Measurements from ENCODE around the gene APOC3.

APOC3 gene

DNA sequence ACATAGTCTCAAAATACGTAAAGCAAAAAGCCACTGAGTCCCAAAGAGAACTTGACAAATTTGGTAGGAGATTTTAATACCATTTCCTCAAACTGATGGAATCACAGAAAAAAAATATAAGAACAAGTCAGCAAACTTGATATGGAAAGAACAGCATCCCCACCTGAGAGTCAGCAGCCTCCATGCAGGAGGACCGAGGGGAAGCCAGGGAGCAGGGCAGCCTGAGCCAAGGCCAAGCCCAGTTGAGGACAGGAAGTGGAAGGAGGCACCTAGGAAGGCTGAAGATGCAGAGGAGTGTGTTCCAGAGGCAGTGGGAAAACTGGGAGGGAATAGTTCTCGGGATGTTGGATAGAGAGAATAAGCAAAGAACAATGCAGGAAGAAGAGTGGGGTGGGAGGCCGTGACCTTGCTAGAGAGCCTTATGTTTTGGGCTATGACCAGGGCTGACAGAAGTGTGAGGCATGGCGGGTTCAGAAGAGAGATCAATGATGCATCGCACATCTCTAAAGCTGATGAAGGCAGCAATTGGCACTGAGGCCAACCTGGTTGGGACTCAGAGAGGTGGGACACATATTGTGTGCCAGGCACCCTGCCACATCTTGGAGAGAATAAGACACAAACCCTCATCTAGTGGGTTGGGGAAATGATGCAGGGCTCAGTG, 22.0 kb upstream of the APOC3 start:
- DNase-seq (ENCODE audit: low spot score): no peak

DNA sequence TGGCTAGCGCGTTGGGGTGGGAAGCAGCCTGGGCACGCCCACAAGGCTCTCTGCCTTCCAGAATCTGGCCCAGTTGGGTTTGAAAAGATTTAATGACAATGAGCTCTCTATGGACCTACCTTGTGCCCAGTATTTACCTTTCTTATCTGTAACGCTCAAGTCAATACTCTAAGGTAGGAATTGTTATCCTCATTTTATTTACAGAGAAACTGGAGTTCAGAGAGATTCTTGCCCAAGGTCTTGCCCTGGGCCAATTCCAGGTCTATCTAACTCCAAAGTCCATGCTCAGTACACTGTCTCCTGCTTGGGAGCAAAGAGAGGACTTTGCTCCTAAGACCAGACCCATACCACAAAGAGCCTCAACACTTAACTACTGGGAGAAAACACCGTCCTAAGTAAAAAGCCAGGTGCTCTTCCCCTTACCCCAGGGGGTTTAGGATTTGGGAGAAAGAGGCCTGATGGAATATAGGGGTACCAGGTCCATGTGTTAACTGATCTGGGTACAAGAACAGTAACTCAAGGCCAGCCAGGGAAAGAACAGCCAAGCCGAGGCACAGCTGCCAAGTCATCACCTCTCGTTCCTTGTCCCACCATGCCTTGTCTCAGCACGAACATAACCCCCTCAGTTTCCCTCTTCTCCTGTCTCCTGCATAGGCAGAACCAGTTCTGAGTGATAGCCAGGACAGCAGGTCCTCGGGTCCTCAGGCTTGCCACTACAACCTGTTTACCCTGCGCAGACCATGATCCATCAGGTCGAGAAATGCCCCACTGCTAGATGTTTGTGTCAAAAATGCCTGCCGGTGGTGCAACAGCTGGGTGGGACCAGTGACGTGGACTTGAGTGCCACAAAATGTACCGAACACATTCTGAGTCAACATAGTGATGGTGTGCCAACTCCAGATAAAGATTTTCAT, 21.2 kb upstream of the APOC3 start:
- DNase-seq (ENCODE audit: low spot score): no peak

DNA sequence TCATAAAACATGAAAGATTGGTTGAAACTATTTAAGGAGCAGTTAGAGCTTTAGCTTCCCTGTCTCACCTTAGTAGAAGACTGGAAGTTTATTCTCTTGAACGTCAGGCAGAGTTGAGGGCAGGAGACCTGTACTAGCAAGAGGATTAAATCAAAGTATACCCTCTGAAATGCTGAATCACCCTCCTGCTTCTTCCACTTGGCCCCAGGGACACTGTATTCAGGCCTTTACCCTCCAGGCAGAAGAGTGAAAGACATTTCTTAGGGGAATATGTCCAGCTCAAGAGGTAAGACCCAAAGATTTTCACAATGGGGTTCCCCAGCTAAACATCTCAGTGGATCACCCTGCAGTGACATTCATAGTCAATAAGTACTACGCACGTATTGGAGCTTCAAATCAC, 18.5 kb upstream of the APOC3 start:
- DNase-seq (ENCODE audit: low spot score): no peak

DNA sequence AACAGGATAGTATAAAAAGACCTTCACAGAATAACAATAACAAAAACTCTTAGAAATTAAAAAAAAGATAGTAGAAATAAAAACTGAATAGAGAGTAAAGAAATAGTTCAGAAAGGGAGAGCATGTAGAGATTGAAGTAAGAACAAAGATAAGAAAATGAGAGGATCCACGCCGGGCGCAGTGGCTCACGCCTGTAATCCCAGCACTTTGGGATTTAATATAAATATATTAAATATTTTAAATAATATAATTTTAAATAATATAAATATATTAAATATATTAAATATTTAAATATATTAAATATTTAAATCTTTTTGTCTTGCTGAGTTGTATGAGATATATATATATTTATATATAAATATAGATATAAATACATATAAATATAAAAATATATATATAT, 17.6 kb upstream of the APOC3 start:
- DNase-seq (ENCODE audit: low spot score): no peak

DNA sequence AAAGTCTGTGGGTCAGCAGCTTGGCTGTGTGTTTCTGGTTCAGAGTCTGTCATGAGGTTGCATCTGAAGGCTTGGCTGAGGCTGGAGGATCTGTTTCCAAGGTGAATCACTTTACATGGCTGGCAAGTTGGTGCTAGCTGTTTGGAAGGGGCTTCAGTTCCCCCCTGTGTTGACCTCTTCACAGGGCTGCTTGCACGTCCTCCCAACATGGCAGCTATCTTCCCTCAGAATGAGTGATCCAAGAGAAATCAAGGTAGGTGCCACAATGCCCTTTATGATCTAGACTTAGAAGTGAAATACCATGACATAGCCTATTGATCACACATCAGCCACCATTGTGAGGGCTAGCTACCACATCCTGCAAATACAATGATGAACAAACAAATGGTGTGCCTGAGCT, 16.5 kb upstream of the APOC3 start:
- DNase-seq (ENCODE audit: low spot score): no peak

DNA sequence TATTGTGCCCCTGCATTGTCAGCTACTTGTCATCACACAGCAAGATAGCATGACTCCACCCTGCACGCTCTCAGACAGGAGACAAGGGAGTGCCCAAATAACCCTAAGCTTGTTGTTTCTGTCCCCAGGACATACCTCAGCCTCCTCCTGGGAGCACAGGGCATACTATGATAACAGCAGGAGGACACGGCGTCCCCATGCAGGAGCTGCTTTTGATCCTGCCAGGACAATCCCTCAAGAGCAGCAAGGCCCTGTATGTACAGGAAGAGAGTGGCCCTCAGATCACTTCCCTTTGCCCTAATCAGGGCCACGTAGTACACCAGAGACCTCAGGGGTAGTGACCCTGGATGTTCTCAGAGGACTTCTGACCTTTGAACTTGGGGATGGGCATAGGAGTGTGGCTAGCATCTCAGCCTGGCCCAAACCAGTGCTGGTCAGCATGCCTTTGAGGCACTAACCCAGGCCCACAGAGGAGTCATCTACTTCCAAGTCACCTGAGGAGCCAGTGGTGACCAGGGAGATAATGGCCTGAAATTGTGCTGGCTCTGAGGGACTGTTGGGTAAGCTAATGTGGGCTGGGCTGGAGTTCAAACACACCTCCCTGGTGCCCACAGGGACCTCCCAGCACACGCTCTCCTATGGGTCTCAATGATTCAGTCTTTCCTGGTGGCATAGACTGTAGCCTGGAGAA, 15.8 kb upstream of the APOC3 start:
- no peak for DNase-seq (ENCODE audit: low spot score)

DNA sequence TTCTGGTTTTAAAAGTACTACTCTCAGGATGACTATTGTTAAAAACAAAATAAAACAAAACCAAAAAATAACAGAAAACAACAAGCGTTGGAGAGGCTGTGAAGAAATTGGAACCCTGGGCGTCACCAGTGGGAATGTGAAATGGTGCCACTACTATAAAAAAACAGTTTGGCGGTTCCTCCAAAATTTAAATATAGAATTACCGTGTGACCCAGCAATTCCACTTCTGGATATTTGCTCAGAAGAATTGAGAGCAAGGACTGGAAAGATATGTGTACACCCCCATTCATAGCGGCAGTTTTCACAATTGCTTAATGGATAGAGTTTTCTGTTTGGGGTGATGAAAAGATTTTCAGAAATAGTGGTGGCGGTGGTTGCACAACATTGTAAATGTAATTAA, 15.2 kb upstream of the APOC3 start:
- DNase-seq (ENCODE audit: low spot score): no peak

DNA sequence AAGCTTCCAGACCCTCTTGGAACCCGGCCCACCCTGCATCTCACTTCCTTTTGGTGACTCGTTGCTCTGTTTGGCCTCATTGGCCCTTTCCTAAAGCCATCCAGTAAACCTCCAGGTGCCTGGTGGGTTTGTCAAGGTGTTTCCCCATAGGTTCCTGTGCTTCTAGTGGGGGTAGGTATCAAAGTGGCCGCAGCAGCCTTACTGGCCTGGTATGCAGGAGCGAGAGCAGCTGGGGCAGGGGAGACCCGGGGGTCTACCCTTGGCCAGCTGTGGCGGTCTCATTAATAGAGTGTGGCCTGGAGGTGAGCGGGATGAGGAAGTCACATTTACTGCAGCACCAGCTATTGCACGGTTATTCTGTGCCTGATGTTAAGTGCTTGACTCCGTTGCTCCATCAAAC, 10.7 kb upstream of the APOC3 start:
- no peak for DNase-seq (ENCODE audit: low spot score)

DNA sequence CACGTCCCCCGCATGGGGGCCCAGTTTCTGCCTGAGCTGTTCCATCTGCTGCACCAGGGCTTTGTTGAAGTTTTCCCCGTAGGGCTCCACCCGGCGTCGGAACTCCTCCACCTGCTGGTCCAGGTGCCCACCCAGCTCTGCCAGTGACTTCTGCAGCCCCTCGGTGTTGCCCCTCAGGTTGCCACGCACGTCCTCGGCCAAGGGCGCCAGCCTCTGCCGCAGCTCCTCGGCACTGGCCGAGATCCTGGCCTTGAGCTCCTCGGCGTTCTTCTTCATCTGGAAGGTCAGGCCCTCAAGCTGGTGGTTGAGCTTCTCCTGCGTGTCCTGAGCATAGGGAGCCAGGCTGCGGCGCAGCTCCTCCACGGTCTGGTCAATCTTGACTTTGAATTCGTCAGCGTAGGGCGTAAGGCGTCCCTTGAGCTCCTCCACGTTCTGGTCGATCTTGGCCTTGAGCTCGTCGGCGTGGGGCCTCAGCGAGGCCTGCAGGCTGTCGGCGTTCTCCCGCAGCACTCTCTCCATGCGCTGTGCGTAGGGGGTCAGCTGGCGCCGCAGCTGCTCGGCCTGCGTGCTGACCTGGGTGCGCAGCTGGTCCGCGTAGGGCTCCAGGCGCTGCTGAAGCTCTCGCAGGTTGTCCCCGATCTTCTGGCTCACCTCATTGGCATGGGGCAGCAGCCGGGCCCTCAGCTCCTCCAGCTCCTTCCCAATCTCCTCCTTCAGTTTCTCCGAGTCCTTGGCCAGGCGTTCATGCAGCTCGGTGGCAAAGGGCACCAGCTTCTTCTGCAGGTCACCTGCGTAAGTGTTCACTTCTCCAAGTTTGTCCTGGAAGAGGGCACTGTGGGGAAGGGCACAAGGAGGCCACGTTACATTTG, 8.4 kb upstream of the APOC3 start:
- no peak for DNase-seq (ENCODE audit: low spot score)

DNA sequence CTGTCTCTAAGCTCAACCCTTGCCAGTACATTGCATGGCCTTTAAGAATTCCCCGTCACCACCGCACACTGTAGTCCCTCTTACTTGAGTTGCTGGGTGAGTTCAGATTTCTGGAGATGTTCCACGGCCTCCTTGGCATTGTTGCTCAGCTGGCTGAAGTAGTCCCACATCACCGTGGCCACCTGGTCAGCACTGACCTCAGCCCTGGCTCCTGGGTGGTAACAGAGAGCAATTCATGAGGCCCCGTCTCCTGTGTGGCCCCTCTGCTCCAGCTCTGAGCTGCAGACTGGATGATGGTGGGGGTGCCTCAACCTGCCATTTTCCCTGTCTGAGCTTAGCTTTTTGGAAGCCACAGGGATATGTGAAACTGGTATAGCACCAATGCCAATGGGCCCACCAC, 7.1 kb upstream of the APOC3 start:
- DNase-seq (ENCODE audit: low spot score): no peak

DNA sequence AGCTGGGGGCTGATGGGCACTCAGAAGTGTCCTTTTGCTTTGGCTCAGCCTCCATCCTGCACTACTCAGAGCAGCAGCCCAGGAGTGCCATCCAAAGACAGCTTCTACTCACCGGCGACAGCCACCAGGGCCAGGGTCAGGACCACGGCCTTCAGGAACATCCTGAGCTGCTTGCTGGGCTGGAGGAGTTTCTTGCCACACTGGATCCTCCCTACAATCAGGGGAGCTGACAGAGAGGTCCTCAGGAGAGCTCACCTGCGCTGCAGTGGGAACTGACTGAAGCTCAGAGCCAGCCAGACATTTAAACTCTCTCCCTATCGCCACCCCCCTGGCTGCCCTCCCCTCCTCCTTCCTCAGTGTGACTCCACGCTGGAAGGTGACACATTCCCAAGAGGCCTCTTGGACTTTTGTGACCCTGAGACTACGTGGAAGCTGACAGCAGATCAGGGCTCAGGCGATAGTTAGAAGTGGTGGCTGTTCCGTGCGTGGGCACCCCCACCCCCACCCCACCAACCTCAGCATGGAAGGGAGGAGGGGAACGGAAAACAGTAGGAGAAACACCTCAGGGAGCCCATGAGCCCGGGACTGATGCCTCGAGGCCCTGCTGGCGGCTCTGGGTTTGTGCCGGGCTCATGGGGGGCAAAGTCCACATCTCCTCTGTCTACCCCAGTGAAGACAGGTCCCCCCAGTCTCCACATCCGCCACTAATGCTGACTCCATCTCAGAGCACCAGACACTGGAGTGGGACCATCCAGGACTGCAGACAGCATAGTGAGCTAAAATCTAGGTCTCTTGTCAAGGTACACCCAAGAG, 6.5 kb upstream of the APOC3 start, which contains the start of gene APOA4:
APOA4 (minus strand) TSS at position 274 of the 813 bp plus-strand sequence; CDS start at position 161, 113 bp downstream.
- no peak for DNase-seq (ENCODE audit: low spot score)

DNA sequence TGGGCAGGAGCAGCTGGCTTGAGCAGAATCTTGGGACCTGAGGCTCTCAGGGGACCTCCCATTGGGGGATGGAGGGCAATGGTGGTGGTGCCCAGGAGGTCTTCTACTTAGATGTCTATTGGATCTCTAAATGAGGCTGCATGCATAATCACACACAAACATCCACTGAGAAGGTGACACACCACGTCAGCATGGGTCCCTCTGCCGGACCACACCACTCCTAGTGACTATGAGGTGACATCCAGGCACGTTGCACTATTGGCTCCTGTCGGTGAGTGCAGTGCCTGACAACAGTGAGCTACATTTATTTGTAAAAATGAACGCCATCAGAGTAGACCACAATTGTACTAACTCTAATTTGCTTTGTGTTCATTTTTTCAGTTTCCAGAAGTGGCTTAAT, 4.3 kb upstream of the APOC3 start:
- no peak for DNase-seq (ENCODE audit: low spot score)

DNA sequence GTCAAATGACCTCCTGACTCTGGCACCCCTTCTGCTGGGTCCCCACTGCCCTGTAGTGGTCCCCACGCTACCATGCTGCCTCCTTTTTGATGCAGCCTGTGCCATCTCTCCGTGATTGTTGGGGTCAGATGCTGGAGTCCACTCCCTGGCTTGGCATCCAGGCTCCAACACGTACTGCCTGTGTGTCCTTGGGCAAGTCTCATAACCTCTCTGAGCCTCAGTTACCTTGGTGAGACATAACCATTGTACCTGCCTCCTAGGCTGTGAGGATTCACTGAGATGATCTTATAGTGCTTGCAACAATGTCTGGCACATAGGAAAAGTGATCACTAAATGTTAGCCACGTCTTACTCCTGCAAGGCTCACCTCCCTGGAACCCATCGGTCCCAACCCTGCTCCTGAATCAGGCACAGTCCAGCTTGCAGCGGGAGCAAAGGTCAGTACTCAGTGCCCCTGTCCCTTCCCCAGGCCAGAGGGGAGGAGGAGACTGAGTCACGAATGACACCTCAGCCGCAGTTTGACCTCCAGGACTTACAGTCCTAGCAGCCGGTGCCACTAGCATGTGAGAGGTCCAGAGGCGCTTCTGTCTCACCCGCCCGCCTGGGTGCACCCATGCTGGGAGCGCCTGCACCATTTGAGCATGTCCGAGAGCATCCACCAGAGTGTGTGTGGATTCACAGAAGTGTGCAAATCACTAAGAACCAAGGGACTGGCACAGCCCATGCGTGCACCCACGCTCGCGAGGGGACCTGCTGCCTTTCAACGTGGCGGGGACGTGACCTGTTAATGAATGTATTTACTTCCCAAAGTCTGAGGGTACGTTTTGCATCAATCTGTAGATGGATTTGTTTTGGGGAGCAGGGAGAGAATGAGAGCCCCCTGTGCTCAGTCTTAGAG, 3.6 kb upstream of the APOC3 start:
- no peak for DNase-seq (ENCODE audit: low spot score)

DNA sequence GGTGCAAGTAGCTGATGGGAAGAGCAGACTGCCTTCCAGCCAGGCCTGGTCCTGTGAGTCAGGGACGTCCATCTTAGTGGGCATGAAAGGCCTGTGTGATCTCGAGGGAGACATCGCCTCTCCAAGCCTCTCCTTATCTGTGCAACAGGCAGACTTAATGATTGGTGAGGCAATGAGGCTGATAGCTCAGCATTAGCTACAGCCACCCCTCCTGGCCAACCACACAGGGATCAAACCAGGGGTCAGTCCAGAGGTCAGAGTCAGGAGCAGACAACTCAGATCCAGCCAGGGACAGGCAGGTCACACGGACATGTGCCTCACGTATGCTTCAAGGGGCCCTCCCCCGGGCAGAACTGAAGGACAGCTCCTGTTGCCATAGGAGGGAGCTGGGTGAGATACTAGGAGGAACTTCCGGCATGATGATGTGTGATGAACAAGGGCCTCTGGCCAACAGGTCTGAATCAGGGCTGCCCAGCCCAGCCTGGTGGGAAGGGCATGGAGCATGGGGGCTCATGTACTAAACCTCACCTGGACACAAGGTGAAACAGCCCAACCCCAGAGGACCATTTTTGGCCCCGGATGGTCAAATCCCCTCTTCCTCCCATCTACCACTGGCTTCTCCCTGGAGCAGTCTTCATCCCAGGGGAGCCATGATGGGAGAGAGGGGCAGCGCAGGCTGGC, 2.8 kb upstream of the APOC3 start:
- DNase-seq (ENCODE audit: low spot score): no peak

DNA sequence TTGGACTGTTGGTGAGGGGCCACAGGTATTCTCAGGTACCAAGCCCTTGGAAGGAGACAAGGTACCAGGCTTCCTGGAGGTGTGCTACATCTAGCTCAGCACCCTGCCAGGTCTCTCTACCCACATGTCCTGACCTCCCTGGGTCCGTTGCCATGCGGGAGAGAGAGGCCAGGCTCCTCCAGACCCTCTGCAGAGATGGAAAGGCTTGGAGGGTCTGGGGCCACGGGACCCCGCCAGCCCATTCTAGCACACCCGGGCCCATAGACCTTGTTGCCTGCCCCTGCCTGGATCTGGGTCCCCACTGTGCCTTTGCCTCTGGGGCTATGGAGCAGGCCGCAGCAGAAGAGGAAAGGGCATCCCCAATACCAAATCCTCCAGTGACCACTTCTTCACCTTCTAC, 2.2 kb upstream of the APOC3 start:
- DNase-seq (ENCODE audit: low spot score): no peak

DNA sequence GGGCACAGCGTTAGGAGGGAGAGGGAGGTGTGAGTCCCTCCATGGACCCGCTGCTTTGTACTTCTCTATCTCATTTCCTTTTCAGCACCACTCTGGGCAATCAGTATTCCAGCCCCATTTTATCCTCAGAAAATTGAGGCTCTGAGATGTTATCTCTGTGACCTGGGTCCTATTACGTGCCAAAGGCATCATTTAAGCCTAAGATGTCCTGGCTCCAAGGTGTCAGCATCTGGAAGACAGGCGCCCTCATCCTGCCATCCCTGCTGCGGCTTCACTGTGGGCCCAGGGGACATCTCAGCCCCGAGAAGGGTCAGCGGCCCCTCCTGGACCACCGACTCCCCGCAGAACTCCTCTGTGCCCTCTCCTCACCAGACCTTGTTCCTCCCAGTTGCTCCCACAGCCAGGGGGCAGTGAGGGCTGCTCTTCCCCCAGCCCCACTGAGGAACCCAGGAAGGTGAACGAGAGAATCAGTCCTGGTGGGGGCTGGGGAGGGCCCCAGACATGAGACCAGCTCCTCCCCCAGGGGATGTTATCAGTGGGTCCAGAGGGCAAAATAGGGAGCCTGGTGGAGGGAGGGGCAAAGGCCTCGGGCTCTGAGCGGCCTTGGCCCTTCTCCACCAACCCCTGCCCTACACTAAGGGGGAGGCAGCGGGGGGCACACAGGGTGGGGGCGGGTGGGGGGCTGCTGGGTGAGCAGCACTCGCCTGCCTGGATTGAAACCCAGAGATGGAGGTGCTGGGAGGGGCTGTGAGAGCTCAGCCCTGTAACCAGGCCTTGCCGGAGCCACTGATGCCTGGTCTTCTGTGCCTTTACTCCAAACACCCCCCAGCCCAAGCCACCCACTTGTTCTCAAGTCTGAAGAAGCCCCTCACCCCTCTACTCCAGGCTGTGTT, 829 bp upstream of the APOC3 start:
- no peak for DNase-seq (ENCODE audit: low spot score)

DNA sequence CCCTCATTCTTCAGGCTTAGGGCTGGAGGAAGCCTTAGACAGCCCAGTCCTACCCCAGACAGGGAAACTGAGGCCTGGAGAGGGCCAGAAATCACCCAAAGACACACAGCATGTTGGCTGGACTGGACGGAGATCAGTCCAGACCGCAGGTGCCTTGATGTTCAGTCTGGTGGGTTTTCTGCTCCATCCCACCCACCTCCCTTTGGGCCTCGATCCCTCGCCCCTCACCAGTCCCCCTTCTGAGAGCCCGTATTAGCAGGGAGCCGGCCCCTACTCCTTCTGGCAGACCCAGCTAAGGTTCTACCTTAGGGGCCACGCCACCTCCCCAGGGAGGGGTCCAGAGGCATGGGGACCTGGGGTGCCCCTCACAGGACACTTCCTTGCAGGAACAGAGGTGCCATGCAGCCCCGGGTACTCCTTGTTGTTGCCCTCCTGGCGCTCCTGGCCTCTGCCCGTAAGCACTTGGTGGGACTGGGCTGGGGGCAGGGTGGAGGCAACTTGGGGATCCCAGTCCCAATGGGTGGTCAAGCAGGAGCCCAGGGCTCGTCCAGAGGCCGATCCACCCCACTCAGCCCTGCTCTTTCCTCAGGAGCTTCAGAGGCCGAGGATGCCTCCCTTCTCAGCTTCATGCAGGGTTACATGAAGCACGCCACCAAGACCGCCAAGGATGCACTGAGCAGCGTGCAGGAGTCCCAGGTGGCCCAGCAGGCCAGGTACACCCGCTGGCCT, 641 bp downstream of the APOC3 start:
- DNase-seq (ENCODE audit: low spot score): no peak
